ENCODE results near the gene ADARB1. TPM values are rescaled to one million over a fixed set of nuclear protein-coding genes. Genes with fewer than 3 reads are reported as not detected.

Gene ADARB1
- total RNA-seq, 1 experiment from 2014 or later = 15.8 TPM

GRCh38 chr21:45226540-45227326, 152.4 kb downstream of the ADARB1 start:
- no peak overlapping the region for H3K27ac ChIP-seq (ENCODE audit: insufficient read length, low read depth, low read length)
- no peak overlapping the region for H3K4me2 ChIP-seq (ENCODE audit: insufficient read depth, insufficient read length, low read length)
- Mint-ChIP-seq H3K27ac (no peak overlapping the region; a peak in 1 of 7 replicates), H3K27me3 (ENCODE audit: low read depth) (no peaks in the 10 kb centered on the region), H3K4me3 (no peak overlapping the region), H3K9me3 (no peaks in the 10 kb centered on the region), H3K36me3 (ENCODE audit: insufficient read depth in 1 of 3, low read depth in 3 of 3) (no peaks in the 10 kb centered on the region), H3K4me1 (peaks cover 5% of the 10 kb centered on the region in 2 experiments; a peak in 2 of 4 replicates)
- H4K20me1 ChIP-seq (ENCODE audit: control insufficient read depth, insufficient read depth, insufficient read length) = no peaks in the 10 kb centered on the region
- no peaks in the 10 kb centered on the region for H3K23me2 ChIP-seq (ENCODE audit: insufficient read length, low read depth, low read length, poor library complexity, severe bottlenecking)
- no peak overlapping the region for H2BK5ac ChIP-seq (ENCODE audit: insufficient read length, low read length)
- H2BK20ac ChIP-seq (ENCODE audit: low read depth, low read length, poor library complexity, severe bottlenecking) = no peak overlapping the region
- no peaks in the 10 kb centered on the region; the same call in 1 of the 2 replicates for H3K4me1 ChIP-seq (ENCODE audit: insufficient read depth, low read length)
- DNase-seq = no peak
- TF ChIP-seq CTCF (conservative IDR thresholded peaks at IDR 0.05) = no peak
- H2AFZ ChIP-seq (ENCODE audit: low read length) = no peak overlapping the region
- no peak overlapping the region for H3K4ac ChIP-seq (ENCODE audit: low read depth, low read length)
- no peak overlapping the region for H3K56ac ChIP-seq (ENCODE audit: insufficient read length, low read depth, low read length)
- no peak overlapping the region for H2BK120ac ChIP-seq (ENCODE audit: low read depth, low read length, poor library complexity, severe bottlenecking)
- no peak overlapping the region for H3K23ac ChIP-seq (ENCODE audit: insufficient read length, low read depth, low read length)
- no peaks in the 10 kb centered on the region for H3K79me1 ChIP-seq (ENCODE audit: insufficient read depth, low read depth, low read length, poor library complexity, severe bottlenecking)
- H4K8ac ChIP-seq (replicated peaks; ENCODE audit: insufficient read length, low read depth, low read length) = no peak overlapping the region
- no peak overlapping the region for H2BK12ac ChIP-seq (ENCODE audit: insufficient read length, low read depth, low read length)
- H2BK15ac ChIP-seq (ENCODE audit: low read depth, low read length) = no peak overlapping the region
- H3T11ph ChIP-seq (ENCODE audit: low read length) = no peak overlapping the region
- no peak overlapping the region for H3K9ac ChIP-seq (ENCODE audit: extremely low read depth, insufficient read length, low read length)
- H3K9me3 ChIP-seq (ENCODE audit: control insufficient read depth, low read depth, low read length) = no peaks in the 10 kb centered on the region
- H4K5ac ChIP-seq (ENCODE audit: insufficient read length, low read depth, low read length) = no peak overlapping the region
- H2AK5ac ChIP-seq (ENCODE audit: insufficient read length, low read length) = no peak overlapping the region
- no peak overlapping the region for H3K14ac ChIP-seq (ENCODE audit: insufficient read depth, low read length)
- no CpG with 5 or more reads among the region's 15 CpGs for WGBS (ENCODE audit: extremely low coverage, insufficient read length, low lambda C conversion rate)
- no peak overlapping the region for H4K91ac ChIP-seq (ENCODE audit: insufficient read length, low read depth, low read length)
- no peaks in the 10 kb centered on the region for H3K27me3 ChIP-seq (ENCODE audit: insufficient read depth, low read length)
- H3K79me2 ChIP-seq (ENCODE audit: insufficient read depth, low read length) = no peaks in the 10 kb centered on the region
- no peak overlapping the region for H3K18ac ChIP-seq (ENCODE audit: insufficient read length, low read depth, low read length)
